ENCODE measurements around the gene SDHA. TPM values are rescaled to one million over a fixed set of nuclear protein-coding genes. Genes with fewer than 3 reads are reported as not detected.

SDHA gene
- polyA plus RNA-seq, 3 donors, result 55.0 to 98.0 (median 91.5) TPM

DNA sequence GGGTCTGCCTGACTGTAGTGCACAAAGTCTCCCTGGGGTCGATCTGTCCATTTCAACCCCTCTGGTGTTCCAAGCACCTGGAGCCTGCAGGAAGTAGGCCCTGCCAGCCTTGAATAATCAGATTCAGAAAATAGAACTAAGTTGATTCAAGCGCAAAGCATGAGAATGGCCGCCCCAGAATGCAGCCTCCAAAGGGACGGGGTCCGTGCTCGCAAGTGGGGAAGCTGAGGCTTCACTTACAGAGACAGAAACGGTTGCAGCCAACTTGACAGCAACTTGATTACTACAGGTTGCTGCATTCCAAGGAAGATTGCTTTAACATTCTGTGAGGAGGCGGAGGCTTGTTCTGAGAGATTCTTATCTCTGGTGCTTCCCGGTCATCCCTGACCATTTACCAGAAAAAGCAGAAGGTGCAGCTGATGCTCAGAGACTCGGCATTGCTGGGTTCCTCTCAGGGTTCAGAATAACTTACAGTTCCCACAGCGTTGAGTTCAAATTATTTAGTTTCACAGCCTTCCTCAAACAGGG lies 41.8 kb upstream of the SDHA start:
- no peaks in the 10 kb centered on the region for H3K36me3 Mint-ChIP-seq
- no peak overlapping the region for H3K4me3 Mint-ChIP-seq
- no peak overlapping the region for H3K9ac ChIP-seq (ENCODE audit: insufficient read depth, low read length, poor library complexity, severe bottlenecking)
- WGBS (ENCODE audit: insufficient coverage), result 90% methylated on average over 10 of the region's 11 CpGs
- no peaks in the 10 kb centered on the region for H3K27me3 ChIP-seq (ENCODE audit: control insufficient read depth in 2 of 2, insufficient read depth in 2 of 2, low read length in 2 of 2)
- H3K9me3 Mint-ChIP-seq, result no peaks in the 10 kb centered on the region
- H3K4me2 ChIP-seq (replicated peaks; ENCODE audit: extremely low read depth, low read length, poor library complexity, severe bottlenecking), result no peak overlapping the region
- intact Hi-C loops (cut with micrococcal nuclease), result no loop called here
- H3K36me3 ChIP-seq (replicated peaks in 1 of 2; ENCODE audit: control insufficient read depth in 1 of 2, insufficient read depth in 2 of 2, low read length in 2 of 2), result no peaks in the 10 kb centered on the region
- no peaks in the 10 kb centered on the region for H3K4me1 Mint-ChIP-seq
- H3K4me3 ChIP-seq (replicated peaks in 1 of 3; ENCODE audit: low read depth in 2 of 3, low read length in 3 of 3), result no peak overlapping the region
- no peaks in the 10 kb centered on the region for H4K20me1 ChIP-seq (ENCODE audit: insufficient read depth, low read length)
- H3K4me1 ChIP-seq (ENCODE audit: control insufficient read depth in 1 of 2, insufficient read depth in 2 of 2, low read length in 2 of 2), result no peaks in the 10 kb centered on the region
- H3K9me3 ChIP-seq (replicated peaks in 1 of 2; ENCODE audit: control insufficient read depth in 1 of 2, insufficient read depth in 1 of 2, low read length in 2 of 2), result no peaks in the 10 kb centered on the region
- DNase-seq, result no peak
- no peak overlapping the region for H3K27ac ChIP-seq (ENCODE audit: low read depth in 1 of 2, low read length in 2 of 2)
- peaks cover 2 to 10% (median 9%) of the 10 kb centered on the region in 3 donors for H3K27me3 Mint-ChIP-seq (ENCODE audit: low read depth in 3 of 3)
- no peak overlapping the region for H3K27ac Mint-ChIP-seq
- no peaks in the 10 kb centered on the region for H3K79me2 ChIP-seq (ENCODE audit: insufficient read depth, low read length)
- TF ChIP-seq, protein P1, sequence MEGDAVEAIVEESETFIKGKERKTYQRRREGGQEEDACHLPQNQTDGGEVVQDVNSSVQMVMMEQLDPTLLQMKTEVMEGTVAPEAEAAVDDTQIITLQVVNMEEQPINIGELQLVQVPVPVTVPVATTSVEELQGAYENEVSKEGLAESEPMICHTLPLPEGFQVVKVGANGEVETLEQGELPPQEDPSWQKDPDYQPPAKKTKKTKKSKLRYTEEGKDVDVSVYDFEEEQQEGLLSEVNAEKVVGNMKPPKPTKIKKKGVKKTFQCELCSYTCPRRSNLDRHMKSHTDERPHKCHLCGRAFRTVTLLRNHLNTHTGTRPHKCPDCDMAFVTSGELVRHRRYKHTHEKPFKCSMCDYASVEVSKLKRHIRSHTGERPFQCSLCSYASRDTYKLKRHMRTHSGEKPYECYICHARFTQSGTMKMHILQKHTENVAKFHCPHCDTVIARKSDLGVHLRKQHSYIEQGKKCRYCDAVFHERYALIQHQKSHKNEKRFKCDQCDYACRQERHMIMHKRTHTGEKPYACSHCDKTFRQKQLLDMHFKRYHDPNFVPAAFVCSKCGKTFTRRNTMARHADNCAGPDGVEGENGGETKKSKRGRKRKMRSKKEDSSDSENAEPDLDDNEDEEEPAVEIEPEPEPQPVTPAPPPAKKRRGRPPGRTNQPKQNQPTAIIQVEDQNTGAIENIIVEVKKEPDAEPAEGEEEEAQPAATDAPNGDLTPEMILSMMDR (IDR thresholded peaks at IDR 0.05), result no peak
- no peak overlapping the region for H2AFZ ChIP-seq (ENCODE audit: insufficient read depth, low read depth, low read length, poor library complexity, severe bottlenecking)

DNA sequence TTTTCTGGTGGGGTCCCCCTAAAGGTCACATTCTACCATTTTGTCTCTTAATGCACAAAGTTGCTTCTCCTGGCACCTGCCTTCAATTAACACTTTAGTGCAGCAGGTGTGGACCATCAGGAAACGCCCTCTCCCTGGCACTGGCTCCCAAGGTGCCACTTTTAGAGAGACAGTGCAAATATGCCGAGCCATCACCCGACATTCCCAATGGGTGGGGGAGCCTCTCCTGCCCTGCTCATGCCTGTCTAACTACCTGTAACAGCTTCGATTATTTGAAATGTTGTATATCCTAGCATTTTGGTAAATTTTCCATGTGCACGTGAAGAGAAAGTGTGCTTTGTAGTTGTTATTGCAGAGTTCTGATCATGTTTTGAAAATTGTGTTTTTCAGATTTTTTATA lies 40.0 kb upstream of the SDHA start:
- 95% methylated on average over 4 of the region's 5 CpGs for WGBS (ENCODE audit: insufficient coverage)
- H3K27ac Mint-ChIP-seq, result no peak overlapping the region
- no peaks in the 10 kb centered on the region for H3K4me1 ChIP-seq (ENCODE audit: control insufficient read depth in 1 of 2, insufficient read depth in 2 of 2, low read length in 2 of 2)
- H2AFZ ChIP-seq (ENCODE audit: insufficient read depth, low read depth, low read length, poor library complexity, severe bottlenecking), result no peak overlapping the region
- H4K20me1 ChIP-seq (ENCODE audit: insufficient read depth, low read length), result no peaks in the 10 kb centered on the region
- H3K27ac ChIP-seq (ENCODE audit: low read depth in 1 of 2, low read length in 2 of 2), result no peak overlapping the region
- H3K4me1 Mint-ChIP-seq, result no peaks in the 10 kb centered on the region
- no peak overlapping the region for H3K9ac ChIP-seq (ENCODE audit: insufficient read depth, low read length, poor library complexity, severe bottlenecking)
- TF ChIP-seq, protein P1 (IDR thresholded peaks at IDR 0.05), result no peak
- H3K9me3 ChIP-seq (replicated peaks in 1 of 2; ENCODE audit: control insufficient read depth in 1 of 2, insufficient read depth in 1 of 2, low read length in 2 of 2), result no peaks in the 10 kb centered on the region
- intact Hi-C loops (cut with micrococcal nuclease), result no loop called here
- no peaks in the 10 kb centered on the region for H3K36me3 Mint-ChIP-seq
- no peak for DNase-seq
- peaks cover 2 to 10% (median 9%) of the 10 kb centered on the region in 3 donors for H3K27me3 Mint-ChIP-seq (ENCODE audit: low read depth in 3 of 3)
- H3K27me3 ChIP-seq (ENCODE audit: control insufficient read depth in 2 of 2, insufficient read depth in 2 of 2, low read length in 2 of 2), result no peaks in the 10 kb centered on the region
- H3K9me3 Mint-ChIP-seq, result no peaks in the 10 kb centered on the region
- H3K4me2 ChIP-seq (replicated peaks; ENCODE audit: extremely low read depth, low read length, poor library complexity, severe bottlenecking), result no peak overlapping the region
- no peak overlapping the region for H3K4me3 ChIP-seq (replicated peaks in 1 of 3; ENCODE audit: low read depth in 2 of 3, low read length in 3 of 3)
- H3K79me2 ChIP-seq (ENCODE audit: insufficient read depth, low read length), result no peaks in the 10 kb centered on the region
- H3K4me3 Mint-ChIP-seq, result no peak overlapping the region
- H3K36me3 ChIP-seq (replicated peaks in 1 of 2; ENCODE audit: control insufficient read depth in 1 of 2, insufficient read depth in 2 of 2, low read length in 2 of 2), result no peaks in the 10 kb centered on the region

Data from CD14-positive monocyte (primary cell).